ENCODE results near the gene DMTF1.
A peak's percentile ranks its signal among the peaks of the same experiment; 100 is the strongest.

The DMTF1 gene

DNA sequence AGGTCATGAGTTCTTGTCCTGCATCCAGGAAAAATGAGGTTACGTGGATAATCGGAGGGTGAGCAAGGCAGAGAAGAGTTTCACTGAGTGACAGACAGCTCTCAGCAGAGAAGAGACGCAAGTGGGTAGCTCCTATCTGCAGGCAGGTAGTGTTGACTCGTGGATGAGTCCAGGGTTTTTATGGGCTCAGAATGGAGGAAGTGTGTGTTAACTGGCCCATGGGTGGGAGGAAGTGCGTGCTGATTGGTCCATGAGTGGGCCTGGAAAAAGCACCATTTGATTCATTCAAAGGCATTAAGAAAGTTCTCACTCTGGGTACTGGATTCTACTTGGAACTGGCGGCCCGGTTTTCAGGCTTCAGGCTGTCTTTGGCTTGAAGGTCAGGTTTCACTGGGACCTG is 4.8 kb upstream of the DMTF1 start:
- no peak for DNase-seq (ENCODE audit: low read depth in 2 of 2)

DNA sequence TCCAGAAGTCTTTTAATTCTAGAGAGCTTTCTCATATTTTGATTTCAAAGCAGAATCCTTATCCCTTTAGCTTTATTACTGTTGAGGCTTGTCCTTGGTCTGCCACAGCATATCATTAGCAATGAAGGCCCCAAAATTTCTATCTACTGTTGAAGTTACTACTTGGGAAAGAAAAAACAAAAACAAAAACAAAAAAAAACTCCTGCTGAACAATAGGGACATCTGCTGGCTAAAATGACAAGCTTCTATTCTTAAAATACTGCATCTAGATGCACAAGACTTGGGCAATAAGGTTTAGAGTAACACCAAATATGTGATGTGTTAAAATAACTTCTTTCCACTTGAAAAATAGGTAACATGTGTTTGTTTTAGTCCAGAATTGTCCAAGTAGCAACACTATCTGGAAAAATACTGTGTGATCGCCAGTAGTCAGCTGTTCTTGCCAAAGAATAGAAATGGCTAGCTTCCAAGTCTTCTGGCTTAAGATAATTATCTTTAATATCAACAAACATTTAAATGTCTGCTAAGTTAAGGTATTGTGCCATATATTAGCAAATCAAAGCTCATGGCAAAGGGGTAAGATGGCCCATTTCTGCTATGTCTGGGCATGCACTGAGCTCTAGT is 3.8 kb upstream of the DMTF1 start:
- DNase-seq (ENCODE audit: low read depth in 2 of 2): no peak

DNA sequence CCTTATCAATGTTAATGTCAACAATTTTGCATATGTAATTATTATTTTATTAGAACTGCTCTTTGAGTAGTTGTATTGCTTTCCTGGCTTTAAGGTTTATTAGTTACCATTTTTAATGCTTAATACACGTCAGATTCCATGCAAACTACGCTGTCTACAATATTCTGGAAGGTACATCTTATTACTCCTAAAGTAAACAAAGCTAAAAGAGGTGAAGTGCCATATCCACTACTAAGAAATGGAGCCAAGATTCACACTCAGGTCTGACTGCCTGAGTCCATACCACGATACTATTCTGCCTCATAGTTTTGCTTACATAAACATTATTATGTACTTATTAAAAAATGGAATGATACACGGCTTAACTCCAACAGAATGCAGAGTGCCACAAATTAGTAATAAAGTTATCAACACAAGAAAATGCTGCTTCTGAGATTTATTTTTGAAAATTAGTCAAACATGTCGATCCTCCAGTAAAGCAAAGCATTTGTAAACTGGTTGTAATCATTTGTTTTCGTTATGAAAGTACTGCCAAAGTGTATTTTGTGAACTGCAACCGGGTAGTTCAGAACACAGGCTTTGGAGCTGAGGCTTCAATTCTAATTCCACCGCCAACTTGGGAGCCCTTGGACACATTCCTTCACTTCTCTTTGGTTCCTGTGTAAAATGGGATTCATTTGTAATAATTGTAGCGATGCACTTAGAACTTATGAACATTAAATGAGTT is 1.1 kb upstream of the DMTF1 start:
- no peak for DNase-seq (ENCODE audit: low read depth in 2 of 2)

GRCh38 chr7:87151729-87152111 is 533 bp upstream of the DMTF1 start:
- DNase-seq (ENCODE audit: low read depth in 2 of 2): no peak

- peak; percentile 16 to 22 for DNase-seq (ENCODE audit: low read depth in 2 of 2)
These were observed 816 bp downstream of the DMTF1 start for GRCh38 chr7:87152897-87153641.

- no peak for DNase-seq (ENCODE audit: low read depth in 2 of 2)
These were observed 1.9 kb downstream of the DMTF1 start for GRCh38 chr7:87154166-87154565.

- no peak for DNase-seq (ENCODE audit: low read depth in 2 of 2)
These were observed 2.3 kb downstream of the DMTF1 start for GRCh38 chr7:87154569-87154968.

DNA sequence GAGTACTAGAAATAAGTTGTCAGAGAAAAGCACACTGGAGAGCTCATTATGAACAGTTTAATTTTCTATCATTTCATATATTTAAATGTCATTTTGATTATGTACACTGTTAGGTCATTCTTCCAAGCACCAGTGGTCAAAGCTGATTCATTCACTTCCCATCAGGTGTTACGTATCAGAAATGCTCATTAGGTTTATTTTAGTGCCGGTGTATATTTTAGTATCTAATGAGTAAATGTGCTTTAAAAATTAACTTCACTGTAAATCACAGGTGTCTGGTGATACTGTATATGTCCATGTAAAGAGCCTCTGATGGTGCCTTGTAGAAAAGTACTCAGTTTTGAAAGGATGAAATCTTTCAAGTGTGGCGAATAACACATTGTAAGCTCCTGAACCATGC is 3.5 kb downstream of the DMTF1 start:
- no peak for DNase-seq (ENCODE audit: low read depth in 2 of 2)

DNA sequence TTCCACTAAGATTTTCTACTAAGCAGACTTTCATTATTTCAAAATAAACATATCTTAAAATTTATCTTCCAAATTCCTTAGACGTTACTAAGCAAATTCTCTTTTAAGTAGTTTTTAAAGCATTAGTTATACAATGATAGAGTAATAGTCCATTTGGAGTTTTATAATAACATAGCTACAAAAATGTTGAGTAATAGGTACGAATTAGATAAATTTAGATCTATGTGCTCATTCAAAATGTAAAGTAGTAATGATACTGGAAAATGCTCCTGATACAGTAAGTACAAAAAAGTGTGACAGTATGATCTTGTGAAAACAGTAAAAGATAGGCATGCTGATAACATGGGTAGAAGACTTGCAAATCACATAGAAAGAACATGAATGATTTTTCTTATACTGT is 4.5 kb downstream of the DMTF1 start:
- DNase-seq (ENCODE audit: low read depth in 2 of 2): no peak

GRCh38 chr7:87159538-87159937 is 7.3 kb downstream of the DMTF1 start:
- no peak for DNase-seq (ENCODE audit: low read depth in 2 of 2)

GRCh38 chr7:87164433-87164832 is 12.2 kb downstream of the DMTF1 start:
- DNase-seq (ENCODE audit: low read depth in 2 of 2): no peak

- no peak for DNase-seq (ENCODE audit: low read depth in 2 of 2)
These were observed 18.6 kb downstream of the DMTF1 start for GRCh38 chr7:87170828-87171227.

DNA sequence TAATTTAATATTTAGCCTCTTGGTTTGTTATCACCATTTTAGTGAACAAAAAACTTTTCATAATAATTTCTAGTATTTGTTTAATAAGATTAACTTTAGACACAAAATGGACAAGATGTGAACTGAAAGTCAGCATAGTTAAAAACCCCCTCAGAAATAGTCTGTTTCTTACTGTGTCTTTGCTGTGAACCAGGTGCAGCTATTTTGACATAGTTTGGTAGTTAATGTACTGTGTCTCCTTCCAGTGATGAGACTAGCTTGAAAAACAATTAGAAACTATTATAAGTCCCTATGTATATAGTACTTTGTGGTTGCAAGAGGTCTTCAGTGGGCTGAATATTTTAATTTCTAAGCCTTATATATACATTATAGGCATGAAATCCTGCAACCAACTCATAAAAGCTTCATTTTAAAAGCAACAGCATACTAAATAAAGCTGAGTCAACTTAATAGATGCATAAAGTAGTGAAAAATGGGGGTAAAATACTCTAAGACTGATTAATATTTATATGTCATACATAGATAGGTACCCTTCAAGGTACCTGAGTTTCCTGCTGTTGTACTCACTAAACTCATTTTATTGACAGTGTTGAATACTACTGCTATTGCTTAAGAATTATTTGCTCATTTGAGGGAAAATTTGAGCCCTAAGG is 19.2 kb downstream of the DMTF1 start:
- DNase-seq (ENCODE audit: low read depth in 2 of 2): no peak

GRCh38 chr7:87173471-87173870 is 21.2 kb downstream of the DMTF1 start:
- DNase-seq (ENCODE audit: low read depth in 2 of 2): no peak

GRCh38 chr7:87178320-87178719 is 26.1 kb downstream of the DMTF1 start:
- no peak for DNase-seq (ENCODE audit: low read depth in 2 of 2)

- no peak for DNase-seq (ENCODE audit: low read depth in 2 of 2)
These were observed 26.9 kb downstream of the DMTF1 start for GRCh38 chr7:87179180-87179579.

- no peak for DNase-seq (ENCODE audit: low read depth in 2 of 2)
These were observed 34.9 kb downstream of the DMTF1 start for GRCh38 chr7:87187120-87187519.

GRCh38 chr7:87188930-87189329 is 36.7 kb downstream of the DMTF1 start:
- no peak for DNase-seq (ENCODE audit: low read depth in 2 of 2)

DNA sequence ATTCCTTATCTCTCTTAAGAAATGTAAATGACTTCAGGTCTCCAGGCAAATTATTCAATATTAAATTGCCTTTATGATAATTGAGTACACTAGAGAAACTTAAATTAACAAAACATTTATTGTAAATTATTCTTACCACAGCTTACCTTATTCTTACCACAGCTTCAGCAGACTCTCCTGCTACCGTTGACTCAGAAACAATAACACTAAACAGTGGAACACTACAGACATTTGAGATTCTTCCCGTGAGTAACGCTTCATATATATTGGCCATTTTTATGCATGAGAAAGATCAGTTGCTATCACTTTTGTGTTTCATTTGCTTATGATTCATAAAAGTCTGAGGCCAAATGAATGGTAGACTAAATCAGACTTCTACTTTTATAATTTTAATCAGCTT is 38.5 kb downstream of the DMTF1 start:
- no peak for DNase-seq (ENCODE audit: low read depth in 2 of 2)

DNA sequence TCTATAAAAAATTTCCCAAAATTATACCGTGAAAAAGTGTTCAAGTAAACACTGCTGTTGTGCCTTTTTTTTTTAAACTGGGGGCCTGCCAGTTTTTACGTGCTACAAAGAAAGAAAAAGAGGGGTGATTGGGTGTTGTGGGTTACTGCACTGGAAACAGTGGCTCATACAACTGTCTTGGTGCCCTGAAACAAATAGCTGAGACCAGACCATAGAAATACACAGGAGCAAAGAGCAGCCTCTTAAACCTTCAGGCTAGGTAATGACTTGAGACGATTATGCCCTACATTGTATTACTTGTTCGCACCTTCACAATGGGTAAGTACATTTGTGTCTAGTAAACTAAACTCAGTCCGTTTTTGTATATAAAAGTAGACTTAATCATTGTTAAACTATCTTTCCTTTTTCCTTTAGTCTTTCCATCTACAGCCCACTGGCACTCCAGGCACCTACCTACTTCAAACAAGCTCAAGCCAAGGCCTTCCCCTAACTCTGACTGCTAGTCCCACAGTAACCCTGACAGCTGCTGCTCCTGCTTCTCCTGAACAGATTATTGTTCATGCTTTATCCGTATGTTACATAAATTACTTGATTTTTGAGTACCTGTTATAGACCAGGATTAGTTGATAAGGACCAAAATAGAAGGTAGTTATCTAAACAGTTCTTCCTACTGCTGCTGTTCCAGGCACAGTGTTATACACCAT is 40.7 kb downstream of the DMTF1 start:
- no peak for DNase-seq (ENCODE audit: low read depth in 2 of 2)

- DNase-seq (ENCODE audit: low read depth in 2 of 2): no peak
These were observed 41.7 kb downstream of the DMTF1 start for GRCh38 chr7:87193912-87194311.

- DNase-seq (ENCODE audit: low read depth in 2 of 2): no peak
These were observed 47.0 kb downstream of the DMTF1 start for GRCh38 chr7:87199241-87199640.

Measured in stimulated activated CD4-positive, alpha-beta T cell treated with anti-CD3 and anti-CD28 coated beads, Interleukin-15, amount 100 ng/mL, for 48 hours (primary cell).